Fibroblast of skin of scalp (primary cell): Measurements from ENCODE around the gene IYD.
"Not testable (repeated sequence)": the region's sequence is repeated elsewhere in the genome, so short reads cannot be mapped to it uniquely, and the experiment has no call there.

Experiments used
- DNase-seq: peaks from one replicate; pipeline ENCODE4 v3.0.0-alpha.2; 2013

Gene IYD

GRCh38 chr6:150435832-150436231 is 67.0 kb downstream of the IYD start:
- DNase-seq: peak; percentile 55

- DNase-seq: no peak
These were observed 70.6 kb downstream of the IYD start for GRCh38 chr6:150439373-150439772.

- DNase-seq: no peak
These were observed 74.8 kb downstream of the IYD start for GRCh38 chr6:150443621-150444020.

- no peak for DNase-seq
These were observed 75.5 kb downstream of the IYD start for GRCh38 chr6:150444308-150444707.

GRCh38 chr6:150445486-150445885 is 76.7 kb downstream of the IYD start:
- DNase-seq: no peak

GRCh38 chr6:150448221-150448620 is 79.4 kb downstream of the IYD start:
- no peak for DNase-seq

- DNase-seq: not testable (repeated sequence)
These were observed 80.2 kb downstream of the IYD start for GRCh38 chr6:150449055-150449454.

- no peak for DNase-seq
These were observed 82.1 kb downstream of the IYD start for GRCh38 chr6:150450918-150451317.

- DNase-seq: no peak
These were observed 83.1 kb downstream of the IYD start for GRCh38 chr6:150451807-150452427.

GRCh38 chr6:150452428-150453243 is 83.8 kb downstream of the IYD start:
- DNase-seq: no peak

- no peak for DNase-seq
These were observed 84.5 kb downstream of the IYD start for GRCh38 chr6:150453357-150453756.
